Measurements from ENCODE around the gene LRRC1.

Gene LRRC1

DNA sequence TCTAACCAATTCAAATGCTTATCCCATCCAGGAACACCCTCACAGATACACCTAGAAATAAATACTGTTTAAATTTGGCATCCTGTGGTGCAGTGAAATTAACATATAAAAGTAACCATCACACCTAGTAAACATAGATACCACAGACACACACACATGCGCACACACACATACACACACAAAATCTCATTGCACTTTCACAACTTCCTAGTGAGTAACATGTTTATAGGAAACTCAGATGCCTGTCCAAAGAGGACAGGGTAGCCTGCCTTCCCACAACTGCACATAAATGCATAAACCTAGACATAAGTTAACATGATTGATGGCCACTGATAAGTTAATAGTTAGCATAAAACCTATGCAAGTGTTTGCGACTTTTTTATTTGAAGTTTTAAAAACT is 56.8 kb downstream of the LRRC1 start:
- DNase-seq = no peak

DNA sequence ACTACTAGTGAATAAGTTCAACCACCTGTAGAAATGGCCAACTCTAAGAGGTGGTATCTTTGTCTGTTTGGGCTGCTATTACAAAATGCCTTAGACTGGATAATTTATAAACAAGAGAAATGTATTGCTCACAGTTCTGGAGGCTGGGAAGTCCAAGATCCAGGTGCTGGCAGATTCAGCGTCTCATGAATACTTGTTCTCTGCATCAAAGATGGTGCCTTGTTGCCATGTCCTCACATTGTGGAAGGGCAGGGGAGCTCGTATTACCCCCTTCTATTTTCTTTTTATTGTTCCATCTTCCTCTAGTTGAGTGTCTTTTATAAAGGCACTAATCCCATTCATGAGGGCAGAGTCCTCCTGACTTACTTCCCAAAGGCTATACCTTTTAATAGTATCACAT is 58.0 kb downstream of the LRRC1 start:
- DNase-seq = no peak

DNA sequence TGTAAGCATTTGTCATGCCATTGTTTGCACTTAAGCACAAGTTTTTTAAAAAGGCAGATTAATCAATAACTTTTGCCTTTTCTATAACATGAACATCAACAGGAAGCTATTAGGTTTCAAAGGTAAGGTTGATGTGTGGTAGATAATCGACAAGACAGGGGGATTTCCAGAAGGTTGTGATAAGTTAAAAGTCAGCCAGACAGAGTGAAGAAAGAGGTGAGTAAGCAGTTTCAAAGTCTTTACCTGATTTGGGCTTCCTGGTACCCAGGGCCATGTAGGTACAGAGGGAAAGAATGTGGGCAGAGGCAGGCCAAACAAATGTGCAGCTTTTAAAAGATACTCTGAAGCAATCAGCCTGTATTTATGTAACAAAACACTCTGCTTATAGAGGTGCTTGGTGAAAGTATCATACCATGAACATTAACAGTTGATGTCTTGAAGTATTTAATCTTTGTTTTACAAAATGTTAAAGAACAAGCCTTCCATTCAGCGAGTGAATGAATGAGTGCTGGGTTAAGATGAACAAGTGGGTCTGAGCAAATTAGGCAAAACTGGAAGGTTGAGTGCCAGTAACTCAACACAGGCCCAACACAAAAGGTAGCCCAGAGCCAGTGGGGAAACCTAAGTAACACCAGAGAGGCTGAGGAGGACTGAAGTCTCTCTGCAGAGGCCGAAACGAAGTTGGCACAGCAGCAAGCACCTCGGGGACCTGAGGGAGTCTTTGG is 60.2 kb downstream of the LRRC1 start:
- no peak for DNase-seq

DNA sequence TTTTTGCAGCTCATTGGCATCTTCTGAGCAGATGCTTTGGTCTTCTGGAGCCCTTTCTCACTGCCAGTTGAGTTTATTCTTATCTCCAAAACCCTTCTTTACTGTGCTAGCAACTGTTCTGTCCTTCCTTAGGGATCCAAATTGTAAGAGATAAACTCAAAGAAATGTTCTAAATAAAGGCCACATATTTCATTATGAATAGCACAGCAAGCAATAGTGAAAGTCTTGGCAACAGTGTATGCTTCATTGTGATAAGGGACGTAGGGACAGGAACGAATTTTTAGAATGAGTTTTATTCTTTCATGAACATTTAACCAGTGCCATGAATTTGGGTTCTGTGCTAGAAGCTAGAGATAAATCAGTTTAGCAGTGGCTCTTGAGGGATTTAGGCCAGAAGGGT is 61.1 kb downstream of the LRRC1 start:
- DNase-seq = no peak

DNA sequence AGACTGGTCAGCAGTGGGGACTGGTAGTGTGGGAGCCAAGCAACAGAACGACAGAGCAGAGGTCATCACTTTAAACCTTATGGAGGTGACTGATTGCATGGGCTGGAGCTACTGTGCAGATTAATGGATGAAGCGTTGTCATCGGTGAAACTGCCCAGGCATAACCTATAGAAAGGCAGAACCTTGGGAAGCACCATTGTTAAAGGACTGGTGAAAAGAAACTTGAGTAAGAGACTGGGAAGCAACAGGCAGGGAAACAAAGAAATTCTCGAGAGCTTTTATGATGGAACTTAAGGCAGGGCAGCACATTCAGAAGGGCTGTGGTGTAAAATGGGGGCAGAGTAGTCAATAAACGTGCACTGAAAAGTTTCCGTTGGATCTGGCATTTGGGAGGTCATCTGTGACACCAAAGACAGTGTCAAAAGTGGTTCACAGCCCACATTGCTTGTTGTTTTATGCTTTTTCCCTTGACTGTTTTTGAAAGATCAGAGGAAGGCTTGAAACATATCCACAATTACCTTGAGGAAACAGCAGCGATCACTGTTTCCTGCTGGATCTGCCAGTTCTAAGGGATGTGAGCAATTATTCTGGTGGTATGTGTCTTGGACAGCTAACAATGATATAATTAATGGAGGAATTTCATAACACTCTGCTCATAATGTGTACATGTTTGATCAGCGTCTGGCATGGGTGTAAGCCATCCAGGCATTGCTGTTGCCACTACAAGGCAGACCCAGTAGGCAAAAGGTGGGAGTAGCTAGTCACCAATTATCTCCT is 62.7 kb downstream of the LRRC1 start:
- no peak for DNase-seq

DNA sequence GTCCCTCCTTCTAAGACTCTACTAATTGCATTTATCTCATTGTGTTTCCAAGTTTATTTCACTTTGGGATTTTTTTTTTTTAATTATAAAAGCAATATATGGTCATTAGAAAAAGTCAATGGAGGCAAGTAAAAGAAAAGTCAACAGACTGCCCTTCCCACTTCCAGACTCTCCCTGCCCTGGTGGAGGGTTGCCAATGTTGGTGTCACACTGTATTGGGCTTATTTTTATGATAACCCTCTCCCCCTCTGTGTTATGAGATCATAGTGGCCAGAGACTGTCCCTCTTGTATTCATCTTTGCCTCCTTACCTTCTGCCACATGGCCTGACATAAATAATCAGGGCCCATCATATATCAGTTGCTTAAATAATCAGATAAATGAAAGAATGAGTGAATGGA is 63.4 kb downstream of the LRRC1 start:
- DNase-seq = no peak

DNA sequence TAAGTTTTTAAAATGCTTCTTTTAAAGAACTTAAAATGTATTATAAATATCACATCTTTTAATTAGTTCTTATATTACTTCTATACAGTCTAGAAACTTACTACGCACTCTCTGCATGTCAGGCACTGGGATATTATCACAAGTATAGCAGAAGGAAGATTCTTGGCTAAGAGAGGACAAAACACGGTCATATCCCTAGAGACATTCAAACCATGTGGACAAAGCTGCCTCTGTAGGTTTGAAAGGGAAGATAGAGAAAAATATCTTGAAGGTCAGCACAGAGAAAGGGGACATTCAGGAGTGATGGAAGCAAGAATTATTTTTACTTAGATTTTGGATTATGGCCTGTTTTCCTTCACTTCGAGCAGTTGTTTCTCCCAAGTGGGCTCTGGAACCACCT is 64.1 kb downstream of the LRRC1 start:
- DNase-seq = no peak

DNA sequence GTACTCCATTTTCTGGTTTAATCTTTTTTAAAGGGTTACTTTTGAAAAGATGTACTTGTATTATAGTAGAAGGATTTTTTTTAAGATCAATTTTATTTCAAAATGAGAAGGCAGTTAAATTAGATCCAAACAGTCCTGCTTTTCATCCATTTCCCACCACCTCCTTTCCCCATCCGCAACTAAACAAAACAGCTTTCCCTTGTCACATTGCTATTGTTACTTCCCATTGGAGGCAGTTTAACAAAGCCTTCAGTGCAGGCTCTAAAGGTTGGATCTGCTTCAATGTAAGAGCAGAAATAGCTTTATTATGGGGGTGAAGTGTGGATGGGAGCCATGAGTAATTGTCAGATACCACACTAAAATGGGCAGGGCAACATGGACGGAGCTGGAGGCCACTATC is 65.7 kb downstream of the LRRC1 start:
- DNase-seq = no peak

DNA sequence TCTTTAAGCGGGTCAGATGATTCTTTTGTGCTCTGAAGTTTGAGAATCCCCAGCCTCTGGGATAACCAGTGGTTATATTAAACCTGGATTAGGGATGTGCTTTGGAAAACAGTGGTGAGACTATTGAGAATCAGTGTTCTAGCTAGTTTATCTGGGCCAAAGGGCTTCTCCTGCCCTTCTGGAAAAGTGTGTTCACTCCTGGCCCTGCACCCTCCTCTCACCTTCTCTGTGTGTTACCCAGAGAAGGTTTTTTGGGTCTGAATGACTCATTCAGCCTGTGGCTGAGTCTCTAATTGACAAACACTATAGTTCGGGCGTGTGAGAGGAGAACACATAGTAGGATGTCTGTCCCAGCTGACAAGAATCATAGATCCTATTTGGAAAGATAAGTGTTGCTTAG is 66.7 kb downstream of the LRRC1 start:
- DNase-seq = no peak

DNA sequence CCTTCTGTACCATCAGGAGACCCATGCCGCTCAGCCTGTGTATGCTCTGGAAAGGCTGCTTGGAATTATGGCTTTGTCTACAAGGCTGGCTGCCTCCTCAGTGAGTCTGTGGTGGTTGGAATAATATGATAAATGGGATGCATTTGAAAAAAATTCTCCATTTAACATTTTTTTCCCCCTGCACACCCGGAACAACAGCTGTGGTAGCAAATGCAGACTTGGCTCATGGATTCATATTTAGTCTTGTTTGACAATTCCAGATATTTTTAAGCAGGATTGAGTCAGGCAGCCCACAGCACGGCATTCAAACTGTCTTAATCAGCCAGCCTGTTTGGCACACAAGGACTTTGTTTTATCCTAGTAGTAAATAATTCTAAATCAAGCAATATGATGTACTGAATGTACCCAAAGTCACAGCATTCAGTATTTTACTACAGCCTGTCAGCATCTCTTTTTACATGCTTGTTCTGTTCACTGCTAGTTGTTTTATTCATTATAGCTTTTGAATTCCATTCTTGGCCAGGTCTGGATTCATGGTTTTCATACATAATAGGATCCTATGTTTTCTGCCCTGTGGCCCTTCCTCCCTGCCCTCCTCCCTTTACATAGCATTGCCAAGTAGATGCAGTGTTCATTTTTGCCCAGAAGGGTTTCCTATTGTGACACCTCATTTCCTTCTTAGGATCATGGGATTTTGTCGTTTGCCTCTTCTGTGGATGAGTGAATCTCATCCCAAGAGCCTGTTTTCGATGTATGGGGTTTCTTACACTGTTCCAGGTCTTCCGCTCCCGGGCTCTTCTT is 68.1 kb downstream of the LRRC1 start:
- DNase-seq = no peak

DNA sequence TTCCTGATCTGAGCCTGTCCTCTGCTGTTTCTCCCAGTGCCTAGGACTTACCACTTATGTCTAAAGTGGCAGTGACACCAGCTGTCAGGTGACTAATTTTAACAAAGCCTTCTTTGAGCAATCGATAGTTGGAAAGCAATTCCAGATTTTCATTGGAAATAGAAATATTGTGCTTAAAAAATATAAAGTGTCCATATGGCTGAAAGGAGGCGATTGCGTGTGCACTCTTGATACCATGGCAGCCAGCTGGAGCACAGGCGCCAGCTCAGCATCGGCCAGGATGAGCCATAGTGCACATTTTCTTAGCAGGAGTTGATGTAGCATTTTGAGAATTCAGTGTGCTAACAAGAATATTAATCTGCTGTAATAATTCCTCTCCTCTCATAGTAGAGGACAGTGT is 70.0 kb downstream of the LRRC1 start:
- no peak for DNase-seq

DNA sequence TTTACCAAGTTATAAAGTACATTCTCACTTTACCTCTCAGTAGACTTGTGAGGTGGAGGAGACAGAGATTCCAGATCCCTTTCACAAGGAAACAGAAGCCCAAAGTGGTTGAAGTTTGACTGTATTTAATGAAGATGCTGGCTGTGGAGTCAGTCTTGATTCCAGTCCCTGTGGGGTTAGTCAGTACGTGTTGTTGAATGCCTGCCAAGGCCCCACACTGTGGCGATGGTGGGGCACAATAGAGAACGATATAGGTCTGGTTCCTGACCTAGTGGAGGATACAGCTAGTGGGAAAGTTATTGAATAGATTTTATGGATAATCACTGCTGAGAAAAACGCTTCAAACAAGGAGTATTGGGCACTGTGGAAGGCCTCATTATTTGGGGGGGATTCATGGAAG is 71.4 kb downstream of the LRRC1 start:
- DNase-seq = no peak

DNA sequence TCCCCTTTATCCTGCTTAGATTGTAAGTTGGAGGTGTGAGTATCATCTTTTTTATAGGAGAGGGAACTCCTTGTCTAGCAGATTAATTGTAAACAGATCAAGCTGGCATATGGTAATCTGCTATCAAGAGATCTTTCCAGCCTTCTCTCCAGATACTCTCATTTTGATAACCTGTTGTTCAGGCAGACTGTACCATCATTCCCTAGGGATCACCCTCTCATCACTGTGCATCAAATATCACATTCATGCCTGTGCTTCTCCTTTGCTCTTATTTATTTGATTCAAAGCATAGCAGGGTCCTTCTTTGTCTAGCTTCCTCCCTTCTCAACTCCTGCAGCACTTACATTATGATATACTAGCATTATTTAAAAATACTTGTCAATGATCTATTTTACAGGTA is 73.8 kb downstream of the LRRC1 start:
- DNase-seq = no peak

DNA sequence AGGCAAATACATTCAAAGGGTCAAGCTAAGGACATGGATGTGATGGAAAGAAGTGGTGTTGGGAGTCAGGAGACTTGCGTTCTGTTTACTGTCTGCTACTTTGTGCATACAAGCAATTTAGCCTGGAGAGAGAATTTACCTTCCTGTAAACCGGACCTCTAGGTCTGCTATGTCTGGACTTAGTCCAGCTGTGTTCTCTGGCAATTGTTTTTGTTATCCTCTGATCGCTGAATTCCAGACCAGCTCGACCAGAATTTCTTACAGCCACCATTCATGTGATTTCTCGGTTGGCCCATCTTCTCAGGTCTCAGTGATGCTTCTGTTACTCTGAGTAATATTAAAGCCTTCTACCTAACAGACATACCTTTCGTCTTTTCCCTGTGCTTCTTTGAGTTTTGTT is 75.2 kb downstream of the LRRC1 start:
- DNase-seq = no peak

DNA sequence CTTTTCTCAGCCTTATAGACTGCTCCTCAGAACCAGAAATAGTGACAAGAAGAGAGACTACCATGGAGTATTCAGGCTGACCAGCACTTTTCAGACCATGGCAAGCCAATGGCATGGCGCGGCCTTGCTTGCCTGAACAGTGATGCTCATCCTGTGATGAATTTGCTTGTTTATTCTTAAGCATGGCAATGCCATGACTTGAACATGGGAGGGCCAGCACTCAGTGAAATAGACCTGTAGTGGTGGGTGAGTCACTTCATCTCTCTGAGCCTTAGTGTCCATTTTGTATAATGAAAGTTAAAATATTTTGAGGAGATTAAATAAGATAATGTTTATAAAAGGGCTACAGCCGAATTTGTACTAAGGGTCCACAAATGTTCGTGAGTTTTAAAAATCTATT is 79.1 kb downstream of the LRRC1 start:
- DNase-seq = no peak

DNA sequence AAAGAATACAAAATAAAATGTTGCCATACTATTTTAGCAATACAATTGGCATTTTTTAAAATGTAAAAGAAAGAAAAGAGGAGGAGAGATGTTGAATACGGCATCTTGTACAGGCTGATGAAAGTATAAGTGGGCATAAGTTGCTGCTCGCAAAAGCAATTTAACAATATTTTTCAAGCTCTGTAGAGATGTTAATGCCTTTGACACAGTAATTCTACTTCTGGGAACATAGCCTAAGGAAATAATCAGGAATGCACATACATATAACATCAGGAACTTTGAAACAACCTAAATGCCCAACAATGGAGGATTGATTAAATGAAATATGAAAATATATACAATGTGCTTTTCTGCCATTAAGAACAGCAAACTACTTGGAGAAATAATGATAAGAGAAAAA is 80.2 kb downstream of the LRRC1 start:
- DNase-seq = no peak

DNA sequence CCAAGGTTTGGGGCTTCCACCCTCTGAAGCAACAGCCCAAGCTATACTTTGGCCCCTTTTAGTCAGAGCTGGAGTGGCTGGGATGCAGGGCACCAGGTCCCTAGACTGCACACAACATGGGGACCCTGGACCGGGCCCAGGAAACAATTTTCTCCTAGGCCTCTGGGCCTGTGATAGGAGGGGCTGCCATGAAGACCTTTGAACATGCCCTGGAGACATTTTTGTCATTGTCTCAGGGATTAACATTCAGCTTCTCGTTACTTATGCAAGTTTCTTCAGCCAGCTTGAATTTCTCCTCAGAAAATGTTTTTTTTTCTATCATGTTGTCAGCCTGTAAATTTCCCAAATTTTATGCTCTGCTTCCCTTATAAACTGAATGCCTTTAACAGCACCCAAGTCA is 82.3 kb downstream of the LRRC1 start:
- no peak for DNase-seq

DNA sequence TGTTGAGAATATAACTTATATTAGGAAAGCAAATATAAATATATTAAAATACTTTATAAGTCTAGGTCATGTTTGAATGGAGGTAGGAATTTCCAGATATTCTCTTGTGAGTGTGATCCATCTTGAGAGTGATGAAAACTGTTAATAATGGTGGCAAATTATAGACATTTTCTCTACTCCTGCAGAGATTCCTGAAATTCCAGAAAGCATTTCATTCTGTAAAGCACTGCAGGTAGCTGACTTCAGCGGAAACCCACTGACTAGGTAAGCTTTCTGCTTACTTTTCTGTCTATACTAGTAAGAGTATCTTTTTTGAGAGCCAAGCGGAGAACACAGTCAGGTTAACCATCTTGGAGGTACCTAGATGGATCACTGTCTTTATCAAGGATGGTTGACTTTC is 84.0 kb downstream of the LRRC1 start:
- no peak for DNase-seq

DNA sequence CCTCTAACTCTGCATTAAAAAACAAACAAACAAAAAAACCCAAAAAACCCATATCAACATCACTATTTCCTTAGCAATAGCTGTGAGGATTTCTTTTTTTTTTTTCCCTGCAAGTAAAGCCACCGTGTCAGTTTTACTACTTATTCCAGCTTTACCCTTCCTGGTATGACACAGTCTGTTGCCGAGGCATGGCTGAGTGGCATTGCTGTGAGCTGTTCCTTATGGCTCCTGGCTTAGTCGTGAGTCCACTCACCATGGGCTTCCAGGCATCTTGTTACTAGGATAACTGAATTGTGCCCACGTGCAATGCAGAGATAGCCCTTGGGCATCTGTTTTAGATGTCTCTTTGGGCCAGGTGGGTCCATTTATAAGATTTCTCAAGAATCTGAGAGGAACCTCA is 84.8 kb downstream of the LRRC1 start:
- no peak for DNase-seq

DNA sequence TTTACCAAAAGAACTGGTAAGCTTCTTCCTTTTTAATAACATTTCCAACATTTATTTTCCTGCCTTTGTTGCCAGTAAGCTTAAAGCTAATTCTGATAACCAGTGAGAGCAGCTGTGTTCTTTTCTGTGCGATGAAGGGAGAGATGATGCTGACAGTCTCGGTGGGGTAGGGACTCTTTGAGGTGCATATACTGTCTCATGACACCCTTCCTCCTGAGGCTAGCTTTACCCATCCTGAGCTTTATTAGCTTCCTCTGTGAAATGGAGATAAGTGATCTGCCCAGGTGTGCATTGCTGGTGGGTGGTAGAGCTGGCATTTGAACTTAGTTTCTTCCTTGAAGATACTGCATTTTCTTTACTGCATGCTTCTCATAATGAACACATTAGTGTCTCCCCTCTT is 92.5 kb downstream of the LRRC1 start:
- no peak for DNase-seq

DNA sequence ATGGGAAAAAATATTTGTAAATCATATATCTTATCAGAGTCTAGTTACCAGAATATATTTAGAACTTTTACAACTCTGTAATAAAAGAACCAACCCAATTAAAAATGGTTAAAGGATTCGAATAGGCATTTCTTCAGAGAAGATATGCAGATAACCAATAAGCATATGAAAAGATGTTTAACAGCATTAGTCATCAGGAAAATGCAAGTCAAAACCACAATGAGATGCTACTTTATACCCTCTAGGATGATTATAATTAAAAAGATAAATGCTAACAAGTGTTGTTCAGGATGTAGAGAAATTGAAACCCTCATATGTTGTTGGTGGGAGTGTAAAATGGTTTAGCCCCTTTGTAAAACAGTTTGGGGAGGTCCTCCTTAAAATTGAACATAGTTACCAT is 94.1 kb downstream of the LRRC1 start:
- no peak for DNase-seq

DNA sequence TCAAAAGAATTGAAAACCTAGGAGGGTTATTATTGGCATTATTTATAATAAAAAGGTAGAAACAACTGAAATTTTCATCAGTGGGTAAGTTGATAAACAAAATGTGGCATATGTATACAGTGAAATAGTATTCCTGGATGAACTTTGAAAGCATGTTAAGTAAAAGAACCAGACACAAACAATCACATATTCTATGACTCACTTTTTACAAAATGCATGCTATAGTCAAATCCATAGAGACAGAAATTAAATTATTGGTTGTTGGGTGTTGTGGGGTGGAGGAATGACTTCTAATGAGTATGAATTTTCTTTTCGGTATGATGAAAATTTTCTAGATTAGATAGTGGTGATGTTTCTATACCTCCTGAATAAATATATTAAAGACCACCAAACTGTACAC is 94.6 kb downstream of the LRRC1 start:
- DNase-seq = no peak

DNA sequence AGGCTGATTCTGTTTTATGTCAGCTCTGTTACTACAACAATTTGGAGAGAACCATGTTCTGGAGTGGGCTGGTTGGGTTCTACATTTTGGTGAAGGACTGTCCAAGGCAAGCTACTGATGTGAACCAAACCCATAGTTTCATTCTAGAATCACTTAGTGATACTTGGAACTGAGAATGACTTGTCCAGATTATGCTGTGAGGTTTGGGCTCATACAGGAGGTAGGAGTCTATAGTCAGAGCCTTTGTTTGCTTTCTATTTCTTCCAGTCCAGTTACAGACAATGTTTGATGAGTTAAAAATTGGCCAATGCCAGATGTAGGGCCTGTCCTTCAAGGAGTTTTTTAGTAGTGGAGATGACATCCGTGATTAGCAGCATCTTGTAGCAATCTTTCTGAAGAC is 97.9 kb downstream of the LRRC1 start:
- DNase-seq = no peak

DNA sequence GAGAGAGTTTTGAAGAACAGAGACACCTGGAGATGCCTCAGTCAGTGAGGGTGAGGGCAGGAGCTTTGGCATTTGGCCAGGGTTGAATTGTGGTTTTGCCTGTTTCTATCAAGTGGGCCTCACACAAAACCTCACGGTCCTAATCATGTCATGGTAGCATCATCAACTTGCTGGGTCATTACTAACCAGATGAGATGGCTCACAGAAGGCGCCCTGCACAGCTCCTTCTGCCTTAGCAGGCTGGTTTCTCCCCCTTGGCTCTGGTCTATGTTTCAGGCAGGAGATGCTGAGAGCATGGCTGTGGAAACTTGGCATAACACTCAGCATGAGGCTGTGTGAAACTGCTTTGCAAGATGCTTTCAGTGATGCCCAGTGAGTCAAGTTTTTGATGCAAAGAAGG is 99.3 kb downstream of the LRRC1 start:
- no peak for DNase-seq

Data from suppressor macrophage treated with lipopolysaccharide for 1 hour (primary cell).